A549 (cell line): ENCODE results near the gene CNTNAP2. TPM values are rescaled to one million over a fixed set of nuclear protein-coding genes. Genes with fewer than 3 reads are reported as not detected.

Experiments used
- ATAC-seq, 2 experiments: fragments of 200-7000 bp in 1 of 2; fragments of >200 bp in 1 of 2; cut with Nextera tagmentation in 1 of 2; cut with Tn5 transposase in 1 of 2; 3 replicates each; pipeline versions ENCODE4 v1.8.0 to v1.9.1; 2018 to 2020; ENCODE audit warnings: mild to moderate bottlenecking in 1 of 2, moderate library complexity in 1 of 2
- CTCF ChIA-PET: fragments of 300-600 bp; sonication (Branson Sonifier 250); formaldehyde crosslinking; extraction: SDS; loops from one replicate; lab custom pipeline; 2021; ENCODE audit warnings: antibody characterized with exemption, inconsistent platforms; lab: Yijun Ruan, JAX
- POLR2A ChIA-PET: fragments of 350-600 bp; formaldehyde crosslinking; extraction: SDS; loops from one replicate; lab custom pipeline; 2021; ENCODE audit warnings: antibody characterized with exemption, inconsistent platforms; lab: Yijun Ruan, JAX
- DNase-seq, 2 experiments: peaks; one replicate each; pipeline versions ENCODE4 v3.0.0 to v3.0.0-alpha.2; 2011 to 2016; ENCODE audit warnings: low read depth in 1 of 2, low spot score in 1 of 2
- FAIRE-seq: peaks from 2 replicates; lab custom pipeline; 2011; peaks lifted over from hg19 to GRCh38; lab: Jason Lieb, UNC
- H3K27ac ChIP-seq, 2 experiments: fragments of >200 bp; sonication (Bioruptor Twin); formaldehyde crosslinking; 3 replicates each; pipeline ENCODE4 v1.5.1; 2016 to 2017
- H3K4me1 ChIP-seq: fragments of >200 bp; sonication (Bioruptor Twin); formaldehyde crosslinking; 3 replicates; pipeline ENCODE4 v1.6.1; 2016
- H3K4me2 ChIP-seq: fragments of >200 bp; sonication (Bioruptor Twin); formaldehyde crosslinking; 3 replicates; pipeline ENCODE4 v1.6.1; 2016
- H3K4me3 ChIP-seq: fragments of >200 bp; sonication (Bioruptor Twin); formaldehyde crosslinking; 3 replicates; pipeline ENCODE4 v1.5.1; 2016
- H3K9me3 ChIP-seq: fragments of >200 bp; sonication (Bioruptor Twin); formaldehyde crosslinking; 3 replicates; pipeline ENCODE4 v1.6.1; 2016
- BHLHE40 ChIP-seq: IDR thresholded peaks from 2 replicates; pipeline ENCODE4 v1.6.1; 2012; ENCODE audit warnings: low read depth, low read length, inconsistent platforms
- CBX2 ChIP-seq: fragments of 200-600 bp; sonication (generic); IDR thresholded peaks from 2 replicates; pipeline ENCODE4 v1.6.1; 2016; ENCODE audit warnings: low read depth, mild to moderate bottlenecking, borderline replicate concordance
- CHD2 ChIP-seq: fragments of 150-350 bp; IDR thresholded peaks from 2 replicates; pipeline ENCODE4 v1.6.1; 2014; ENCODE audit warnings: low read length; ENCODE audit not compliant: partially characterized antibody
- EHF ChIP-seq: fragments of 250-450 bp; sonication (Bioruptor Pico); IDR thresholded peaks from 2 replicates; pipeline ENCODE4 v1.5.0; 2020; ENCODE audit warnings: mild to moderate bottlenecking
- FOSB ChIP-seq: fragments of 250-450 bp; sonication (Bioruptor Pico); IDR thresholded peaks from 2 replicates; pipeline ENCODE4 v1.5.0; 2020; ENCODE audit warnings: mild to moderate bottlenecking, moderate library complexity
- FOSL2 ChIP-seq, 2 experiments: fragments of 450-650 bp in 1 of 2; fragments of >200 bp in 1 of 2; sonication (Bioruptor Twin) in 1 of 2; formaldehyde crosslinking; IDR thresholded peaks; 2 replicates each; pipeline versions ENCODE4 v1.5.0 to v1.6.1; 2016 to 2020; ENCODE audit warnings: mild to moderate bottlenecking in 1 of 2, moderate library complexity in 1 of 2
- GATA3 ChIP-seq: IDR thresholded peaks from 2 replicates; pipeline ENCODE4 v1.6.1; 2012; ENCODE audit warnings: borderline replicate concordance
- HEYL ChIP-seq: fragments of 250-450 bp; sonication (Bioruptor Pico); IDR thresholded peaks from 2 replicates; pipeline ENCODE4 v1.8.0; 2021; ENCODE audit warnings: mild to moderate bottlenecking, moderate library complexity
- HOXA7 ChIP-seq: fragments of 250-450 bp; sonication (Bioruptor Pico); IDR thresholded peaks from 2 replicates; pipeline ENCODE4 v1.5.0; 2020; ENCODE audit warnings: mild to moderate bottlenecking, moderate library complexity
- MAFK ChIP-seq: fragments of 450-650 bp; IDR thresholded peaks from 2 replicates; pipeline ENCODE4 v1.6.1; 2014; ENCODE audit not compliant: partially characterized antibody
- MAZ ChIP-seq: fragments of 150-350 bp; IDR thresholded peaks from 2 replicates; pipeline ENCODE4 v1.6.1; 2014; ENCODE audit warnings: antibody characterized with exemption, low read depth, low read length, borderline replicate concordance
- MYC ChIP-seq: IDR thresholded peaks from 2 replicates; pipeline ENCODE4 v1.6.1; 2012; ENCODE audit warnings: mild to moderate bottlenecking, inconsistent platforms, low read length, improper control_type of control experiment, borderline replicate concordance
- NR3C1 ChIP-seq: fragments of >200 bp; sonication (Bioruptor Twin); formaldehyde crosslinking; IDR thresholded peaks from 3 replicates; pipeline ENCODE4 v1.6.1; 2017
- RARB ChIP-seq: fragments of 250-450 bp; sonication (Bioruptor Pico); IDR thresholded peaks from 2 replicates; pipeline ENCODE4 v1.8.0; 2021; ENCODE audit warnings: mild to moderate bottlenecking, moderate library complexity
- RCOR1 ChIP-seq: fragments of 150-350 bp; IDR thresholded peaks from 2 replicates; pipeline ENCODE4 v1.6.1; 2014; ENCODE audit warnings: antibody characterized with exemption, low read length, low read depth
- REST ChIP-seq: fragments of 200-600 bp; sonication (generic); IDR thresholded peaks from 2 replicates; pipeline ENCODE4 v1.6.1; 2016; ENCODE audit warnings: antibody characterized with exemption, mild to moderate bottlenecking, moderate library complexity
- RNF2 ChIP-seq: fragments of 200-600 bp; sonication (generic); IDR thresholded peaks from 2 replicates; pipeline ENCODE4 v1.6.1; 2016; ENCODE audit warnings: low read depth, mild to moderate bottlenecking, antibody characterized with exemption, moderate library complexity, borderline replicate concordance
- SMC3 ChIP-seq: fragments of >200 bp; sonication (Bioruptor Twin); formaldehyde crosslinking; IDR thresholded peaks from 3 replicates; pipeline ENCODE4 v1.6.1; 2018; ENCODE audit warnings: inconsistent platforms
- WGBS: methylation state at CpG from one replicate; pipeline ENCODE4 v1.1.6; 2017; ENCODE audit errors: missing lambda C conversion rate; 5-methylcytosine and 5-hydroxymethylcytosine counted together
- polyA plus RNA-seq, 4 experiments: library from polyadenylated mRNA; depleted of rRNA in 3 of 4; stranded (reverse); fragments of >200 nt; fragmentation: RNase III in 1 of 4; extraction: RNeasy Plus Mini Kit Qiagen cat#74134 plus additional on column Dnase treatment in 1 of 4; gene quantifications; 2 replicates in 3 of 4; 3 replicates in 1 of 4; pipeline ENCODE4 v1.2.3, GENCODE V29; 2011 to 2017
- TF ChIP-seq, protein P1 (sequence below): fragments of 250-450 bp; sonication (Bioruptor Pico); IDR thresholded peaks from 2 replicates; pipeline ENCODE4 v1.5.0; 2020; ENCODE audit warnings: low read depth, mild to moderate bottlenecking, moderate library complexity
- TF ChIP-seq, protein P2 (sequence below): IDR thresholded peaks from 2 replicates; pipeline ENCODE4 v1.6.1; 2012
- TF ChIP-seq, protein P3 (sequence below): fragments of 150-350 bp; IDR thresholded peaks from 2 replicates; pipeline ENCODE4 v1.6.1; 2014; ENCODE audit warnings: low read depth, mild to moderate bottlenecking, low read length
- TF ChIP-seq, protein P4 (sequence below): fragments of 450-650 bp; IDR thresholded peaks from 2 replicates; pipeline ENCODE4 v1.6.1; 2014; ENCODE audit warnings: antibody characterized with exemption
- TF ChIP-seq, protein P5 (sequence below): IDR thresholded peaks from 2 replicates; pipeline ENCODE4 v1.6.1; 2012; ENCODE audit warnings: low read depth, borderline replicate concordance

The CNTNAP2 gene
- polyA plus RNA-seq, 2 of the 4 experiments (the other 2 are of a cell fraction): 0.05 to 0.13 TPM

DNA sequence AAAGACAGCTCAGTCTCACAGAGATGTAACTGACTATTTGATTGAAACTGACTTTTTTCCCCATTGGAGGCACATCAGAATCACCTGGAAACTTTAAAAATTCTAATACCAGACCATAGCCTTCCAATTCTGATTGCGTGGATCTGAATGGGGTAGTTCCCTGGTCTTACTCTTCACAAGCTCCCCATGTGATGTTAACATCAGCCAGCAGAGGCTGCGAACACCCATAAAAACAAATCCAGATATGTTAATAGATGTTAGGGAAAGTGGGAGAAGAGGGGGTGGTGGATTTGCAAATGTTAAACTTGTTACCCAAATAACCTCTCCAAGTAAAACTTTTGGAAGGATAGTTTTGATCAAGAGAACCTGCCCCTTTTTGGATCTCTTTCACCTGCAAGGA, 1133.4 kb downstream of the CNTNAP2 start:
- ATAC-seq (no peak), DNase-seq (peak in 1 of 2 experiments; percentile 1), FAIRE-seq (no peak)
- no peak overlapping the region for H3K27ac ChIP-seq
- ChIA-PET POLR2A (no interaction called here), CTCF (interaction anchor here (0.6 kb wide), 2 partner anchors 23 to 178 kb away, joined by 3 read pairs; no protein-coding TSS in a partner anchor)
- no peak overlapping the region for H3K4me2 ChIP-seq
- H3K4me3 ChIP-seq: no peak overlapping the region
- H3K9me3 ChIP-seq: no peaks in the 10 kb centered on the region; the same call in 2 of the 3 replicates
- no peaks in the 10 kb centered on the region for H3K4me1 ChIP-seq
- WGBS: 48% methylated on average over 2 of the region's 2 CpGs
- TF ChIP-seq CBX2 (no peak), REST (no peak), HOXA7 (CRISPR knock-in tag) (no peak)

DNA sequence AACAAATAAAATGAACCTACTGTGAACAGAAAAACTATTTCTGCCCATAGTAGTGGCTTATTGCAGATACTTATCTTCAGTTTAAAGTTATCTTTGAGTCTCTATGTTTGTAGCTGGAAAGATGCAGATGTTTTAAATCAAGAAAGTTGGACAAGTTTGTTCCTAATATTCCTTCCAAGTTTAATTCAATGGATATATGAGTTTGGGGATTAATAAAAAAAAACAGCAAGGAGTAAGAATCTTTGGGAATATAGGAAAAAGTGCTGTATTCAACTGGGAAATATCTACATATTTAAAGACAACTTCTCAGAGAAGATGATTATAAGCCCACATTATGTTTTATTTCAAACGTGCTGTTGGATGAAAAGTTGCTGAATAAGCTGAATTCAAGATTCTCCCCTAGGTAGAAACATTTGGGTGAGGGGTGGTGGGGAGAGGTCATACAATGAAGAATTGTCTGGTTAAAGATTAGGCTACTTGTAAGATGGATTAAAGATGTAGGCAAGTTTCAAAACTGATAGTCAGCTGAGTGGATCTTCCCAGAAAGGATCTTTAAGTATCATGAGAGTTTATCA, 1135.2 kb downstream of the CNTNAP2 start:
- no peak overlapping the region for H3K4me2 ChIP-seq
- H3K4me1 ChIP-seq: no peaks in the 10 kb centered on the region
- no peaks in the 10 kb centered on the region; the same call in 2 of the 3 replicates for H3K9me3 ChIP-seq
- no peak overlapping the region for H3K27ac ChIP-seq
- ATAC-seq (no peak), FAIRE-seq (no peak), DNase-seq (no peak)
- CTCF ChIA-PET: no interaction called here
- POLR2A ChIA-PET: no interaction called here
- H3K4me3 ChIP-seq: no peak overlapping the region
- 5% methylated on average over 1 of the region's 1 CpG for WGBS
- TF ChIP-seq MAFK: peak; percentile 70
- TF ChIP-seq MYC: no peak
- TF ChIP-seq, all 56 proteins: peak for 1

DNA sequence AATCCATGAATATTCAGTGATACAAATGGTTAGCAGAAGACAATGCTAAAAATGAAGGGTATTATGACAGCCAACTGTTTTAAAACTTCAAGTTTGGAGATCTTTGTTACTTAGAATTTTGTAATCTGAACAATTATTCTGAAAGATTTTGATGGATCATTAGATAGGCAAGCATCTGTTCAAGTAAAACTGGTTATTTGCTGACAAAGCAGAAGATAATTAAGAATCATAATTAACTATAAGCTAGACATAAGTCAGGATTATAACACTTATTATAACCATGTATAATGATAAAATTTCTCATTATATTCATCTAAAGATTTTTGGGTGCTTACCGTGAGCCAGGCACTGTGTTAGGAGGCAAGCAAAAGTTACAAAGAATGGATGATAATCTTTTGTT, 1145.1 kb downstream of the CNTNAP2 start:
- Histone ChIP-seq H3K4me1 (no peaks in the 10 kb centered on the region), H3K4me2 (no peak overlapping the region), H3K9me3 (no peaks in the 10 kb centered on the region), H3K27ac (no peak overlapping the region), H3K4me3 (no peak overlapping the region)
- ATAC-seq (no peak), DNase-seq (no peak), FAIRE-seq (no peak)
- 86% methylated on average over 1 of the region's 1 CpG for WGBS
- ChIA-PET CTCF (no interaction called here), POLR2A (no interaction called here)
- TF ChIP-seq, protein P1, sequence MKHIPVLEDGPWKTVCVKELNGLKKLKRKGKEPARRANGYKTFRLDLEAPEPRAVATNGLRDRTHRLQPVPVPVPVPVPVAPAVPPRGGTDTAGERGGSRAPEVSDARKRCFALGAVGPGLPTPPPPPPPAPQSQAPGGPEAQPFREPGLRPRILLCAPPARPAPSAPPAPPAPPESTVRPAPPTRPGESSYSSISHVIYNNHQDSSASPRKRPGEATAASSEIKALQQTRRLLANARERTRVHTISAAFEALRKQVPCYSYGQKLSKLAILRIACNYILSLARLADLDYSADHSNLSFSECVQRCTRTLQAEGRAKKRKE: no peak
- TF ChIP-seq, protein P2, sequence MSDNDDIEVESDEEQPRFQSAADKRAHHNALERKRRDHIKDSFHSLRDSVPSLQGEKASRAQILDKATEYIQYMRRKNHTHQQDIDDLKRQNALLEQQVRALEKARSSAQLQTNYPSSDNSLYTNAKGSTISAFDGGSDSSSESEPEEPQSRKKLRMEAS: no peak
- TF ChIP-seq FOSL2 (IDR thresholded peaks at IDR 0.05): no peak
- TF ChIP-seq FOSL2 (CRISPR knock-in tag; IDR thresholded peaks at IDR 0.05): no peak
- no peak for TF ChIP-seq SMC3
- TF ChIP-seq HEYL (CRISPR knock-in tag): no peak
- peak; percentile 67 for TF ChIP-seq MAFK

GRCh38 chr7:147265528-147265927, 1148.9 kb downstream of the CNTNAP2 start:
- no peak for FAIRE-seq
- no peak for TF ChIP-seq NR3C1
- TF ChIP-seq GATA3: no peak
- TF ChIP-seq CHD2: no peak
- no peak for TF ChIP-seq HOXA7 (CRISPR knock-in tag)
- no peak for TF ChIP-seq RCOR1
- no peak for TF ChIP-seq RNF2
- TF ChIP-seq EHF (CRISPR knock-in tag): no peak
- TF ChIP-seq, protein P3, sequence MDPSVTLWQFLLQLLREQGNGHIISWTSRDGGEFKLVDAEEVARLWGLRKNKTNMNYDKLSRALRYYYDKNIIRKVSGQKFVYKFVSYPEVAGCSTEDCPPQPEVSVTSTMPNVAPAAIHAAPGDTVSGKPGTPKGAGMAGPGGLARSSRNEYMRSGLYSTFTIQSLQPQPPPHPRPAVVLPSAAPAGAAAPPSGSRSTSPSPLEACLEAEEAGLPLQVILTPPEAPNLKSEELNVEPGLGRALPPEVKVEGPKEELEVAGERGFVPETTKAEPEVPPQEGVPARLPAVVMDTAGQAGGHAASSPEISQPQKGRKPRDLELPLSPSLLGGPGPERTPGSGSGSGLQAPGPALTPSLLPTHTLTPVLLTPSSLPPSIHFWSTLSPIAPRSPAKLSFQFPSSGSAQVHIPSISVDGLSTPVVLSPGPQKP: no peak
- TF ChIP-seq FOSB (CRISPR knock-in tag): no peak
- no peak for TF ChIP-seq RARB (CRISPR knock-in tag)
- no peak for TF ChIP-seq MYC
- no peak for TF ChIP-seq BHLHE40
- TF ChIP-seq MAZ: no peak
- TF ChIP-seq, protein P4, sequence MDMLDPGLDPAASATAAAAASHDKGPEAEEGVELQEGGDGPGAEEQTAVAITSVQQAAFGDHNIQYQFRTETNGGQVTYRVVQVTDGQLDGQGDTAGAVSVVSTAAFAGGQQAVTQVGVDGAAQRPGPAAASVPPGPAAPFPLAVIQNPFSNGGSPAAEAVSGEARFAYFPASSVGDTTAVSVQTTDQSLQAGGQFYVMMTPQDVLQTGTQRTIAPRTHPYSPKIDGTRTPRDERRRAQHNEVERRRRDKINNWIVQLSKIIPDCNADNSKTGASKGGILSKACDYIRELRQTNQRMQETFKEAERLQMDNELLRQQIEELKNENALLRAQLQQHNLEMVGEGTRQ: no peak
- TF ChIP-seq, protein P5, sequence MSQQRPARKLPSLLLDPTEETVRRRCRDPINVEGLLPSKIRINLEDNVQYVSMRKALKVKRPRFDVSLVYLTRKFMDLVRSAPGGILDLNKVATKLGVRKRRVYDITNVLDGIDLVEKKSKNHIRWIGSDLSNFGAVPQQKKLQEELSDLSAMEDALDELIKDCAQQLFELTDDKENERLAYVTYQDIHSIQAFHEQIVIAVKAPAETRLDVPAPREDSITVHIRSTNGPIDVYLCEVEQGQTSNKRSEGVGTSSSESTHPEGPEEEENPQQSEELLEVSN: no peak

More at GRCh38 chr7:147265528-147265927, 1148.9 kb downstream of the CNTNAP2 start:
- Histone ChIP-seq H3K27ac (no peak overlapping the region), H3K9me3 (no peaks in the 10 kb centered on the region; the same call in 2 of the 3 replicates), H3K4me3 (no peak overlapping the region), H3K4me1 (no peaks in the 10 kb centered on the region), H3K4me2 (no peak overlapping the region)
- ATAC-seq: no peak
- ChIA-PET POLR2A (no interaction called here), CTCF (no interaction called here)
- WGBS: 46% methylated on average over 8 of the region's 8 CpGs
- no peak for DNase-seq
